Right atrium auricular region (tissue), 2 donors: ENCODE data around the gene RIMBP2. TPM values are rescaled to one million over a fixed set of nuclear protein-coding genes. Genes with fewer than 3 reads are reported as not detected.

Experiments
- DNase-seq: peaks from one replicate; pipeline ENCODE4 v3.0.0-alpha.2; 2019; ENCODE audit warnings: low spot score
- H3K27ac ChIP-seq, 2 donors: fragments of 200-600 bp; sonication (generic); 1 replicate in 1 of 2; 2 replicates in 1 of 2; pipeline ENCODE4 v1.5.1; 2016 to 2019
- H3K27me3 ChIP-seq, 2 donors: fragments of 200-600 bp; sonication (generic); one replicate each; pipeline versions ENCODE4 v1.5.1 to v1.6.0; 2017 to 2019
- H3K36me3 ChIP-seq: fragments of 200-600 bp; sonication (generic); one replicate; pipeline ENCODE4 v1.5.1; 2016
- H3K4me1 ChIP-seq, 2 donors: fragments of 200-600 bp; sonication (generic); one replicate each; pipeline versions ENCODE4 v1.5.1 to v1.6.0; 2017 to 2019
- H3K4me3 ChIP-seq, 2 donors: fragments of 200-600 bp; sonication (generic); 1 replicate in 1 of 2; 2 replicates in 1 of 2; pipeline ENCODE4 v1.5.1; 2017 to 2019; ENCODE audit warnings: mild to moderate bottlenecking in 1 of 2, moderate library complexity in 1 of 2
- H3K9me3 ChIP-seq, 2 donors: fragments of 200-600 bp; sonication (generic); one replicate each; pipeline ENCODE4 v1.5.1; 2019
- CTCF ChIP-seq, 2 donors: fragments of 200-600 bp; sonication (generic); IDR thresholded peaks; one replicate each; pipeline ENCODE4 v1.5.1; 2019; ENCODE audit warnings: antibody characterized with exemption in 2 of 2
- total RNA-seq, 2 donors: library from RNA; depleted of rRNA; stranded (reverse); fragments of >200 nt; gene quantifications; one replicate each; pipeline ENCODE4 v1.1.0, GENCODE V29; 2016

Gene RIMBP2
- total RNA-seq, 2 donors from 2014 or later: 0.04 TPM; not detected in 1

GRCh38 chr12:130374083-130374482 is 342.0 kb downstream of the RIMBP2 start:
- no peaks in the 10 kb centered on the region for H3K36me3 ChIP-seq
- no peak overlapping the region for H3K27ac ChIP-seq
- DNase-seq: no peak
- TF ChIP-seq CTCF (IDR thresholded peaks at IDR 0.05): no peak
- H3K9me3 ChIP-seq: no peaks in the 10 kb centered on the region
- no peaks in the 10 kb centered on the region for H3K27me3 ChIP-seq
- H3K4me3 ChIP-seq: no peak overlapping the region
- no peaks in the 10 kb centered on the region for H3K4me1 ChIP-seq

- no peak overlapping the region for H3K4me3 ChIP-seq
- no peaks in the 10 kb centered on the region for H3K36me3 ChIP-seq
- no peak overlapping the region for H3K27ac ChIP-seq
- DNase-seq: no peak
- no peaks in the 10 kb centered on the region for H3K4me1 ChIP-seq
- H3K27me3 ChIP-seq: no peaks in the 10 kb centered on the region
- TF ChIP-seq CTCF (IDR thresholded peaks at IDR 0.05): no peak
- H3K9me3 ChIP-seq: no peaks in the 10 kb centered on the region
These were observed 343.2 kb downstream of the RIMBP2 start for GRCh38 chr12:130372936-130373335.

- DNase-seq: no peak
- H3K4me1 ChIP-seq: no peaks in the 10 kb centered on the region
- H3K4me3 ChIP-seq: no peak overlapping the region
- no peaks in the 10 kb centered on the region for H3K27me3 ChIP-seq
- TF ChIP-seq CTCF (IDR thresholded peaks at IDR 0.05): no peak
- H3K27ac ChIP-seq: no peak overlapping the region
- H3K9me3 ChIP-seq: no peaks in the 10 kb centered on the region
- no peaks in the 10 kb centered on the region for H3K36me3 ChIP-seq
These were observed 344.8 kb downstream of the RIMBP2 start for GRCh38 chr12:130371296-130371695.

GRCh38 chr12:130369816-130370215 is 346.3 kb downstream of the RIMBP2 start:
- Histone ChIP-seq H3K4me3 (no peak overlapping the region), H3K27ac (no peak overlapping the region), H3K4me1 (no peaks in the 10 kb centered on the region), H3K36me3 (no peaks in the 10 kb centered on the region), H3K27me3 (no peaks in the 10 kb centered on the region), H3K9me3 (no peaks in the 10 kb centered on the region)
- no peak for TF ChIP-seq CTCF (IDR thresholded peaks at IDR 0.05)
- no peak for DNase-seq

- no peak for DNase-seq
- H3K9me3 ChIP-seq: no peaks in the 10 kb centered on the region
These were observed 348.6 kb downstream of the RIMBP2 start for GRCh38 chr12:130367523-130367922.

More at GRCh38 chr12:130367523-130367922, 348.6 kb downstream of the RIMBP2 start:
- H3K27me3 ChIP-seq: no peaks in the 10 kb centered on the region
- no peaks in the 10 kb centered on the region for H3K36me3 ChIP-seq
- TF ChIP-seq CTCF (IDR thresholded peaks at IDR 0.05): no peak
- no peaks in the 10 kb centered on the region for H3K4me1 ChIP-seq
- no peak overlapping the region for H3K4me3 ChIP-seq
- H3K27ac ChIP-seq: no peak overlapping the region
